Ishikawa (cell line): ENCODE measurements around the gene HNRNPC.

Experiments
- CEBPB ChIP-seq: IDR thresholded peaks from 2 replicates; pipeline ENCODE4 v1.6.1; 2012
- CREB1 ChIP-seq: IDR thresholded peaks from 2 replicates; pipeline ENCODE4 v1.6.1; 2012; ENCODE audit warnings: low read depth
- EGR1 ChIP-seq: IDR thresholded peaks from 2 replicates; pipeline ENCODE4 v1.6.1; 2012
- EP300 ChIP-seq: IDR thresholded peaks from 2 replicates; pipeline ENCODE4 v1.6.1; 2012; ENCODE audit warnings: borderline replicate concordance
- FOXM1 ChIP-seq: IDR thresholded peaks from 2 replicates; pipeline ENCODE4 v1.6.1; 2012; ENCODE audit warnings: low read depth, borderline replicate concordance
- MAX ChIP-seq: IDR thresholded peaks from 2 replicates; pipeline ENCODE4 v1.6.1; 2012
- NFIC ChIP-seq: IDR thresholded peaks from 2 replicates; pipeline ENCODE4 v1.6.1; 2012
- RAD21 ChIP-seq: IDR thresholded peaks from 2 replicates; pipeline ENCODE4 v1.6.1; 2012; ENCODE audit warnings: low read depth
- REST ChIP-seq: IDR thresholded peaks from 2 replicates; pipeline ENCODE4 v1.6.1; 2012; ENCODE audit warnings: low read depth, mild to moderate bottlenecking
- TAF1 ChIP-seq: IDR thresholded peaks from 2 replicates; pipeline ENCODE4 v1.6.1; 2012; ENCODE audit warnings: low read depth, mild to moderate bottlenecking
- TCF12 ChIP-seq: IDR thresholded peaks from 2 replicates; pipeline ENCODE4 v1.6.1; 2012; ENCODE audit warnings: low read depth
- TEAD4 ChIP-seq: IDR thresholded peaks from 2 replicates; pipeline ENCODE4 v1.6.1; 2012
- USF1 ChIP-seq: IDR thresholded peaks from 2 replicates; pipeline ENCODE4 v1.6.1; 2012
- YY1 ChIP-seq: IDR thresholded peaks from 2 replicates; pipeline ENCODE4 v1.6.1; 2012; ENCODE audit warnings: low read depth
- ZBTB7A ChIP-seq: IDR thresholded peaks from 2 replicates; pipeline ENCODE4 v1.6.1; 2012; ENCODE audit warnings: low read depth

The HNRNPC gene

GRCh38 chr14:21168055-21168454 is 101.2 kb downstream of the HNRNPC start:
- TF ChIP-seq EP300 (no peak), REST (no peak), CREB1 (no peak), TCF12 (no peak), FOXM1 (no peak), CEBPB (no peak), TEAD4 (no peak), NFIC (no peak)

GRCh38 chr14:21163871-21164291 is 105.4 kb downstream of the HNRNPC start:
- TF ChIP-seq TCF12 (no peak), RAD21 (no peak), MAX (no peak), EGR1 (no peak), FOXM1 (no peak), USF1 (no peak), CEBPB (no peak), YY1 (no peak), EP300 (no peak), REST (no peak), NFIC (no peak), ZBTB7A (no peak), TEAD4 (no peak), CREB1 (no peak), TAF1 (no peak)

- no peak for TF ChIP-seq CEBPB
- TF ChIP-seq CREB1 = no peak
- no peak for TF ChIP-seq REST
- no peak for TF ChIP-seq EP300
- TF ChIP-seq USF1 = no peak
- TF ChIP-seq EGR1 = no peak
- no peak for TF ChIP-seq TAF1
Measured at GRCh38 chr14:21162081-21162480, 107.2 kb downstream of the HNRNPC start.

- TF ChIP-seq EGR1 (no peak), TEAD4 (no peak), TAF1 (no peak), ZBTB7A (no peak), CREB1 (no peak), MAX (no peak), RAD21 (no peak), EP300 (no peak), YY1 (no peak), NFIC (no peak), FOXM1 (no peak)
Measured at GRCh38 chr14:21160061-21160610, 109.1 kb downstream of the HNRNPC start.
